ENCODE data around the gene PNLIPRP3. TPM values are rescaled to one million over a fixed set of nuclear protein-coding genes. Genes with fewer than 3 reads are reported as not detected.

The PNLIPRP3 gene
- total and polyA plus RNA-seq, 2 of the 4 experiments (the other 2 are of a cell fraction), result not detected

DNA sequence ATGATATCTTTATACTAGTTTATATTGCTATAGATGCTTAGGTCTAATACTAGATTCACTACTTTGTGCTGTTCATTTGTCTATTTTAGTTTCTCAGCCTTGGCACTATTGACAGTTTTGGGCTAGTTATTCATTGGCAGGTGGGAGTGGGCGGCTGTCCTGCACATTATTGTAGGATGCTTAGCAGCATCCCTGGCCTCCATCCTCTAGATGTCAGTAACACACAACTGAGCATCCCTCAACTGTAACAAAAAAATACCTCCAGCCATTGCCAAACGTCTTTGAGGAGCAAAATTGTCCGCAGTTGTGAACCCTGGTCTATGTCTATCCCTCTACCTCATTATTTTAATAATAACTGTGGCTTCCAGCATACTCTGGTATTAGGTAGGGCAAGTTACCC lies 83.7 kb downstream of the PNLIPRP3 start:
- POLR2A ChIA-PET (ENCODE audit: unreplicated experiment), result no interaction called here
- WGBS, 2 experiments (ENCODE audit: extremely low coverage in 2 of 2, insufficient read length in 1 of 2), result no CpG with 5 or more reads among the region's 3 CpGs
- Histone ChIP-seq H3K27ac (ENCODE audit: insufficient read depth, low read length) (no peak overlapping the region), H2BK15ac (ENCODE audit: low read depth, low read length) (no peak overlapping the region), H3K4me3 (ENCODE audit: insufficient read depth, low read depth, low read length) (no peak overlapping the region), H3K4ac (ENCODE audit: low read depth, low read length) (no peak overlapping the region), H2BK20ac (ENCODE audit: low read depth, low read length) (no peak overlapping the region), H3K4me1 (ENCODE audit: control insufficient read depth, insufficient read depth, low read length) (no peaks in the 10 kb centered on the region), H3K9ac (ENCODE audit: low read depth, low read length) (no peak overlapping the region), H4K8ac (ENCODE audit: low read depth in 2 of 2, low read length in 2 of 2) (no peak overlapping the region), H4K20me1 (ENCODE audit: insufficient read depth, low read length) (no peaks in the 10 kb centered on the region), H4K91ac (ENCODE audit: insufficient read depth, low read depth, low read length) (no peak overlapping the region), H2AFZ (replicated peaks; ENCODE audit: low read length, poor library complexity) (no peak overlapping the region), H3K9me3 (ENCODE audit: control insufficient read depth, insufficient read depth, low read length) (no peaks in the 10 kb centered on the region), H3K23ac (ENCODE audit: low read depth, low read length) (no peak overlapping the region), H3K56ac (ENCODE audit: extremely low read depth, insufficient read depth, low read length) (no peak overlapping the region), H2AK5ac (ENCODE audit: low read depth, low read length) (no peak overlapping the region), H3K4me2 (ENCODE audit: low read depth, low read length) (no peak overlapping the region), H2AK9ac (replicated peaks; ENCODE audit: low read depth, low read length, poor library complexity) (no peak overlapping the region), H4K5ac (ENCODE audit: low read depth, low read length) (no peak overlapping the region), H3K79me1 (ENCODE audit: low read depth in 1 of 2, low read length in 2 of 2) (no peaks in the 10 kb centered on the region), H3K36me3 (ENCODE audit: control insufficient read depth, insufficient read depth, low read length) (no peaks in the 10 kb centered on the region), H2BK5ac (ENCODE audit: low read depth, low read length, poor library complexity, severe bottlenecking) (no peak overlapping the region), H3K18ac (ENCODE audit: low read depth, low read length) (no peak overlapping the region), H3K9me1 (ENCODE audit: insufficient read depth, low read length) (no peaks in the 10 kb centered on the region), H3K27me3 (ENCODE audit: control insufficient read depth, insufficient read depth, low read length) (no peaks in the 10 kb centered on the region), H2BK120ac (ENCODE audit: low read depth, low read length) (no peak overlapping the region), H3K14ac (replicated peaks; ENCODE audit: low read depth, low read length) (no peak overlapping the region)
- dilution Hi-C loops (cut with HindIII; ENCODE audit: low sequenced_read_pairs, unreplicated experiment), result no loop called here
- TF ChIP-seq BHLHE40 (IDR thresholded peaks at IDR 0.05; ENCODE audit: low read depth, low read length) (no peak), FOS (IDR thresholded peaks at IDR 0.05; ENCODE audit: low read depth, low read length) (no peak), MXI1 (IDR thresholded peaks at IDR 0.05; ENCODE audit: borderline replicate concordance, low read depth, low read length) (no peak), NFE2L2 (IDR thresholded peaks at IDR 0.05; ENCODE audit: low read depth, low read length) (no peak), CHD1 (IDR thresholded peaks at IDR 0.05; ENCODE audit: low read depth, low read length) (no peak), POLR2A (IDR thresholded peaks at IDR 0.05; ENCODE audit: low read depth, low read length) (no peak), RAD21 (IDR thresholded peaks at IDR 0.05; ENCODE audit: low read length) (no peak), CEBPB (IDR thresholded peaks at IDR 0.05; ENCODE audit: low read depth, low read length) (no peak), RCOR1 (IDR thresholded peaks at IDR 0.05; ENCODE audit: insufficient replicate concordance, low read length) (no peak), MAZ (IDR thresholded peaks at IDR 0.05; ENCODE audit: borderline replicate concordance, low read depth, low read length) (no peak), SMC3 (IDR thresholded peaks at IDR 0.05; ENCODE audit: low read depth, low read length) (no peak), RFX5 (IDR thresholded peaks at IDR 0.05; ENCODE audit: low read depth, low read length) (no peak), MAFK (IDR thresholded peaks at IDR 0.05; ENCODE audit: low read depth, low read length) (no peak)
- TF ChIP-seq, protein P1, sequence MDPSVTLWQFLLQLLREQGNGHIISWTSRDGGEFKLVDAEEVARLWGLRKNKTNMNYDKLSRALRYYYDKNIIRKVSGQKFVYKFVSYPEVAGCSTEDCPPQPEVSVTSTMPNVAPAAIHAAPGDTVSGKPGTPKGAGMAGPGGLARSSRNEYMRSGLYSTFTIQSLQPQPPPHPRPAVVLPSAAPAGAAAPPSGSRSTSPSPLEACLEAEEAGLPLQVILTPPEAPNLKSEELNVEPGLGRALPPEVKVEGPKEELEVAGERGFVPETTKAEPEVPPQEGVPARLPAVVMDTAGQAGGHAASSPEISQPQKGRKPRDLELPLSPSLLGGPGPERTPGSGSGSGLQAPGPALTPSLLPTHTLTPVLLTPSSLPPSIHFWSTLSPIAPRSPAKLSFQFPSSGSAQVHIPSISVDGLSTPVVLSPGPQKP (IDR thresholded peaks at IDR 0.05; ENCODE audit: borderline replicate concordance, low read depth, low read length), result no peak
- TF ChIP-seq, protein P2, sequence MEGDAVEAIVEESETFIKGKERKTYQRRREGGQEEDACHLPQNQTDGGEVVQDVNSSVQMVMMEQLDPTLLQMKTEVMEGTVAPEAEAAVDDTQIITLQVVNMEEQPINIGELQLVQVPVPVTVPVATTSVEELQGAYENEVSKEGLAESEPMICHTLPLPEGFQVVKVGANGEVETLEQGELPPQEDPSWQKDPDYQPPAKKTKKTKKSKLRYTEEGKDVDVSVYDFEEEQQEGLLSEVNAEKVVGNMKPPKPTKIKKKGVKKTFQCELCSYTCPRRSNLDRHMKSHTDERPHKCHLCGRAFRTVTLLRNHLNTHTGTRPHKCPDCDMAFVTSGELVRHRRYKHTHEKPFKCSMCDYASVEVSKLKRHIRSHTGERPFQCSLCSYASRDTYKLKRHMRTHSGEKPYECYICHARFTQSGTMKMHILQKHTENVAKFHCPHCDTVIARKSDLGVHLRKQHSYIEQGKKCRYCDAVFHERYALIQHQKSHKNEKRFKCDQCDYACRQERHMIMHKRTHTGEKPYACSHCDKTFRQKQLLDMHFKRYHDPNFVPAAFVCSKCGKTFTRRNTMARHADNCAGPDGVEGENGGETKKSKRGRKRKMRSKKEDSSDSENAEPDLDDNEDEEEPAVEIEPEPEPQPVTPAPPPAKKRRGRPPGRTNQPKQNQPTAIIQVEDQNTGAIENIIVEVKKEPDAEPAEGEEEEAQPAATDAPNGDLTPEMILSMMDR (conservative IDR thresholded peaks at IDR 0.05; ENCODE audit: low read depth, low read length), result no peak
- TF ChIP-seq, protein P3, sequence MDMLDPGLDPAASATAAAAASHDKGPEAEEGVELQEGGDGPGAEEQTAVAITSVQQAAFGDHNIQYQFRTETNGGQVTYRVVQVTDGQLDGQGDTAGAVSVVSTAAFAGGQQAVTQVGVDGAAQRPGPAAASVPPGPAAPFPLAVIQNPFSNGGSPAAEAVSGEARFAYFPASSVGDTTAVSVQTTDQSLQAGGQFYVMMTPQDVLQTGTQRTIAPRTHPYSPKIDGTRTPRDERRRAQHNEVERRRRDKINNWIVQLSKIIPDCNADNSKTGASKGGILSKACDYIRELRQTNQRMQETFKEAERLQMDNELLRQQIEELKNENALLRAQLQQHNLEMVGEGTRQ (IDR thresholded peaks at IDR 0.05; ENCODE audit: low read depth, low read length), result no peak
- intact Hi-C loops (cut with micrococcal nuclease), result no loop called here
- no TSS peak for BruUV-seq (replicated peaks)
- in situ Hi-C loops (cut with MboI; ENCODE audit: low sequenced_read_pairs), result no loop called here
- CTCF ChIA-PET, result no interaction called here
- ATAC-seq (ENCODE audit: low read depth) (no peak), DNase-seq (no peak)
